Smooth muscle cell (in vitro differentiated cells): ENCODE results near the gene PPP4R4. TPM values are rescaled to one million over a fixed set of nuclear protein-coding genes. Genes with fewer than 3 reads are reported as not detected.

ENCODE experiments used
- DNase-seq: peaks from one replicate; lab custom pipeline; 2025; ENCODE audit not compliant: unreplicated experiment; lab: John Stamatoyannopoulos, UW
- H2AFZ ChIP-seq: fragments of 200-600 bp; sonication (generic); 2 replicates; pipeline ENCODE4 v1.6.0; 2016; ENCODE audit warnings: antibody characterized with exemption, low read depth, mild to moderate bottlenecking
- H3F3A ChIP-seq: fragments of 200-600 bp; sonication (generic); 2 replicates; pipeline ENCODE4 v1.6.0; 2017; ENCODE audit warnings: antibody characterized with exemption, low read depth
- H3K27ac ChIP-seq: fragments of 200-600 bp; sonication (generic); 2 replicates; pipeline ENCODE4 v1.5.1; 2016; ENCODE audit warnings: low read depth, mild to moderate bottlenecking
- H3K27me3 ChIP-seq: fragments of 200-600 bp; sonication (generic); 2 replicates; pipeline ENCODE4 v1.6.1; 2016; ENCODE audit warnings: low read depth, mild to moderate bottlenecking
- H3K36me3 ChIP-seq: fragments of 200-600 bp; sonication (generic); 2 replicates; pipeline ENCODE4 v1.5.1; 2016; ENCODE audit warnings: low read depth
- H3K4me1 ChIP-seq: fragments of 200-600 bp; sonication (generic); 2 replicates; pipeline ENCODE4 v1.5.1; 2016; ENCODE audit warnings: low read depth
- H3K4me2 ChIP-seq: fragments of 200-600 bp; sonication (generic); 2 replicates; pipeline ENCODE4 v1.6.0; 2016; ENCODE audit warnings: mild to moderate bottlenecking
- H3K4me3 ChIP-seq: fragments of 200-600 bp; sonication (generic); 2 replicates; pipeline ENCODE4 v1.5.1; 2016; ENCODE audit warnings: mild to moderate bottlenecking
- H3K79me2 ChIP-seq: fragments of 200-600 bp; sonication (generic); 2 replicates; pipeline ENCODE4 v1.6.0; 2016; ENCODE audit warnings: low read depth, mild to moderate bottlenecking
- H3K9ac ChIP-seq: fragments of 200-600 bp; sonication (generic); 2 replicates; pipeline ENCODE4 v1.6.0; 2016; ENCODE audit warnings: low read depth
- H3K9me3 ChIP-seq: fragments of 200-600 bp; sonication (generic); replicated peaks from 2 replicates; pipeline ENCODE4 v1.5.1; 2016; ENCODE audit warnings: low read depth
- H4K20me1 ChIP-seq: fragments of 200-600 bp; sonication (generic); 2 replicates; pipeline ENCODE4 v1.6.0; 2016; ENCODE audit warnings: low read depth
- WGBS: methylation state at CpG from one replicate; pipeline ENCODE4 v1.1.7; 2016; ENCODE audit warnings: low lambda C conversion rate; 5-methylcytosine and 5-hydroxymethylcytosine counted together
- polyA plus RNA-seq: library from polyadenylated mRNA; unstranded; fragments of >200 nt; fragmentation: Nextera tagmentation; extraction: Ambion mirVana; gene quantifications from 2 replicates; pipeline ENCODE4 v1.2.1, GENCODE V29; 2016
- total RNA-seq: library from RNA; depleted of rRNA; stranded (reverse); fragments of >200 nt; gene quantifications from 2 replicates; pipeline ENCODE4 v1.2.3, GENCODE V29; 2014
- TF ChIP-seq, protein P1 (sequence below): fragments of 200-600 bp; sonication (generic); IDR thresholded peaks from 2 replicates; pipeline ENCODE4 v1.5.1; 2017; ENCODE audit warnings: borderline replicate concordance, mild to moderate bottlenecking, antibody characterized with exemption; ENCODE audit not compliant: insufficient read depth, poor library complexity, severe bottlenecking

The PPP4R4 gene
- total and polyA plus RNA-seq, 2 experiments from 2014 or later: 0.27 TPM

DNA sequence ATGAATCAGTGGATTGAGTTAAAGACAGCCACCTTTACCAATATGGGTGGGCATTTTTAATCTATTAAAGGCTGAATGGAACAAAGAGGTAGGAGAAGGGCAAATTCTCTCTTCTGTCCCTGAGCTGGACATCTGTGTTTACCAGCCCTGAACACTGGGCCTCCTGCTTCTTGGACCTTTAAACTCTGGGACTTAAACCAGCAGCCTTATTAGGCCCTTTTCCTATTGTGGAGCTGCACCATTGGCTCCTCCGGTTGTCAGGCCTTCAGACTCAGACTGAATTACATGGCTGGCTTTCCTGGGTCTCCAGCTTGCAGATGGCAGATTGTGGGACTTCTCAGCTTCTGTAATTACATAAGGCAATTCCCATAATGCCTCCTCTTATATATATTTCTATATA is 142.6 kb downstream of the PPP4R4 start:
- TF ChIP-seq, protein P1, sequence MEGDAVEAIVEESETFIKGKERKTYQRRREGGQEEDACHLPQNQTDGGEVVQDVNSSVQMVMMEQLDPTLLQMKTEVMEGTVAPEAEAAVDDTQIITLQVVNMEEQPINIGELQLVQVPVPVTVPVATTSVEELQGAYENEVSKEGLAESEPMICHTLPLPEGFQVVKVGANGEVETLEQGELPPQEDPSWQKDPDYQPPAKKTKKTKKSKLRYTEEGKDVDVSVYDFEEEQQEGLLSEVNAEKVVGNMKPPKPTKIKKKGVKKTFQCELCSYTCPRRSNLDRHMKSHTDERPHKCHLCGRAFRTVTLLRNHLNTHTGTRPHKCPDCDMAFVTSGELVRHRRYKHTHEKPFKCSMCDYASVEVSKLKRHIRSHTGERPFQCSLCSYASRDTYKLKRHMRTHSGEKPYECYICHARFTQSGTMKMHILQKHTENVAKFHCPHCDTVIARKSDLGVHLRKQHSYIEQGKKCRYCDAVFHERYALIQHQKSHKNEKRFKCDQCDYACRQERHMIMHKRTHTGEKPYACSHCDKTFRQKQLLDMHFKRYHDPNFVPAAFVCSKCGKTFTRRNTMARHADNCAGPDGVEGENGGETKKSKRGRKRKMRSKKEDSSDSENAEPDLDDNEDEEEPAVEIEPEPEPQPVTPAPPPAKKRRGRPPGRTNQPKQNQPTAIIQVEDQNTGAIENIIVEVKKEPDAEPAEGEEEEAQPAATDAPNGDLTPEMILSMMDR: no peak
- no peak overlapping the region for H3K4me3 ChIP-seq
- no peaks in the 10 kb centered on the region for H3K36me3 ChIP-seq
- H3K27ac ChIP-seq: no peak overlapping the region
- H3K4me1 ChIP-seq: no peaks in the 10 kb centered on the region
- WGBS: 79% methylated on average over 1 of the region's 1 CpG
- H3K9me3 ChIP-seq: no peaks in the 10 kb centered on the region
- no peaks in the 10 kb centered on the region for H3K79me2 ChIP-seq
- no peaks in the 10 kb centered on the region for H3F3A ChIP-seq
- H3K9ac ChIP-seq: no peak overlapping the region
- no peak overlapping the region for H2AFZ ChIP-seq
- H3K4me2 ChIP-seq: no peak overlapping the region
- H4K20me1 ChIP-seq: no peaks in the 10 kb centered on the region
- no peaks in the 10 kb centered on the region for H3K27me3 ChIP-seq
- no peak for DNase-seq

GRCh38 chr14:94317259-94317658 is 143.1 kb downstream of the PPP4R4 start:
- no peak for DNase-seq
- no peak overlapping the region for H3K9ac ChIP-seq
- no peaks in the 10 kb centered on the region for H3K4me1 ChIP-seq
- no peaks in the 10 kb centered on the region for H3K79me2 ChIP-seq
- no peaks in the 10 kb centered on the region for H3K36me3 ChIP-seq
- H3K4me2 ChIP-seq: no peak overlapping the region
- H3K4me3 ChIP-seq: no peak overlapping the region
- no peak overlapping the region for H3K27ac ChIP-seq
- TF ChIP-seq, protein P1: no peak
- H3K27me3 ChIP-seq: no peaks in the 10 kb centered on the region
- WGBS: 40% methylated on average over 4 of the region's 4 CpGs
- H3F3A ChIP-seq: no peaks in the 10 kb centered on the region
- no peaks in the 10 kb centered on the region for H3K9me3 ChIP-seq
- no peak overlapping the region for H2AFZ ChIP-seq
- no peaks in the 10 kb centered on the region for H4K20me1 ChIP-seq

- H2AFZ ChIP-seq: no peak overlapping the region
- no peak for DNase-seq
- no peak overlapping the region for H3K4me3 ChIP-seq
- no peaks in the 10 kb centered on the region for H3K9me3 ChIP-seq
- no peaks in the 10 kb centered on the region for H3F3A ChIP-seq
- 79% methylated on average over 5 of the region's 5 CpGs for WGBS
- no peaks in the 10 kb centered on the region for H4K20me1 ChIP-seq
- no peak overlapping the region for H3K4me2 ChIP-seq
- H3K36me3 ChIP-seq: no peaks in the 10 kb centered on the region
- TF ChIP-seq, protein P1: no peak
- H3K27ac ChIP-seq: no peak overlapping the region
- H3K9ac ChIP-seq: no peak overlapping the region
- no peaks in the 10 kb centered on the region for H3K4me1 ChIP-seq
- no peaks in the 10 kb centered on the region for H3K27me3 ChIP-seq
- no peaks in the 10 kb centered on the region for H3K79me2 ChIP-seq
Observed at GRCh38 chr14:94320243-94320642, 146.1 kb downstream of the PPP4R4 start.

DNA sequence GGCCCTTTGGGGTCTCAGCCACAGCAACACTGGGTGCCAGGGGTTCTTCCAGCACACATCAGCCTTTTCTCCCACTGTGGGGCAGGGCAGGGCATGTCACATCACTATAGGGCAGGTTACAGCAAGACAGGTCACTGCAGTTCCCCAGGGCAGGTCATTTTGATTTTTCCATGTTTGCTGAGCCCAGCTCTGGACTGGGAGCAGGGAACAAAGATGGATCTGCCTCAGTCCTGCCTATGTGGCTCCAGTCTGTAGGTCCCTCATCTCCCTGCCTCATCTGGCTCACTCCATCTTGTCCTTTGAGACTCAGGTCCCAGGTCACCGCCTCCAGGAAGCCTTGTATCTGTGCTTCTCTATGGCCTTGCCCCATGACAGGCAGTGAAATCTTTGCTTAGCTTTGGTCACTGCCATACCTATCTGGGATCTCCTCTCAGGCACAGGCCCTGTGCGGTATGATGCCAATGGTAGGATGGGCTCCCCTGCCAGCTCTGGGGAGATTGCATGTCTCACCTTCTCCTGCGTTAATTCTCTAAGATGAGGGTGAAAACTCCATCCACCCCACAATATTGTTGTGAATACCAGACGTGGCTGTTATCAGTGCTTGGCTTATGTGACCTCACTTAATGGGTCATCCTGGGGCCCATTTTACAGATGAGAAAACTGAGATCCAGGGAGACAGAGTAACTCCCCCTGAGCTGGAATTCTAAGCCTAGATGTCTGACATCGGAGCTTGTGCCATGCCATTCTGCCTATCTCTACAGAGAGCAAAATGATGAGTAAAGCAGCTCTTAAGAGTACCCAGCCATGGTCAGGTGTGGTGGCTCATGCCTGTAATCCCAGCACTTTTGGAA is 147.5 kb downstream of the PPP4R4 start:
- no peaks in the 10 kb centered on the region for H3K79me2 ChIP-seq
- H3K27ac ChIP-seq: no peak overlapping the region
- H3K27me3 ChIP-seq: no peaks in the 10 kb centered on the region
- no peak for DNase-seq
- no peak overlapping the region for H3K4me3 ChIP-seq
- H4K20me1 ChIP-seq: no peaks in the 10 kb centered on the region
- 89% methylated on average over 5 of the region's 5 CpGs for WGBS
- no peaks in the 10 kb centered on the region for H3K9me3 ChIP-seq
- TF ChIP-seq, protein P1: no peak
- no peak overlapping the region for H3K9ac ChIP-seq
- H3K4me1 ChIP-seq: no peaks in the 10 kb centered on the region
- no peaks in the 10 kb centered on the region for H3K36me3 ChIP-seq
- H3F3A ChIP-seq: no peaks in the 10 kb centered on the region
- no peak overlapping the region for H2AFZ ChIP-seq
- no peak overlapping the region for H3K4me2 ChIP-seq
